ENCODE data around the gene RAP1GAP.
A peak's percentile ranks its signal among the peaks of the same experiment; 100 is the strongest.

Gene RAP1GAP

DNA sequence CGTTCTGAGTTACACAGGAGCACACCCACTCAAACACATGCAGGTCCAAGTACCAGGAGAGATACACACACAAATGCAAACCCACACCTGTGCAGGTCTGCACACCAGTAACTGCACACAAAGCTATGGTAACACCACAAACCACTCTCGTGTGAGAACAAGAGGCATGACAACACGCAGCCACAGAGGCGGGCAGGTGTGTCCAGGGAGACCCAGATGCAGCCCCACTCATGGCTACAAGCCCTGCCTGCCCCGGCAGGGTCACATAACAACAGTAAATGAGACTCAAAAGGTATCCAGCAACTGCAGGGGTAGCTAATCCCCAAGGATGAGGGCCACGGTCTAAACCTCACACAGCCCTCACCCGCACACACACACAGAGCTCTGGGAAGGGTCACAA is 48.1 kb downstream of the RAP1GAP start:
- TF ChIP-seq CTCF (conservative IDR thresholded peaks at IDR 0.05) = no peak
- H3K27ac ChIP-seq = peak overlapping the region; percentile 99

- TF ChIP-seq CTCF (conservative IDR thresholded peaks at IDR 0.05) = no peak
- H3K27ac ChIP-seq = peak overlapping the region; percentile 99
Observed at GRCh38 chr1:21620496-21620895, 48.7 kb downstream of the RAP1GAP start.

DNA sequence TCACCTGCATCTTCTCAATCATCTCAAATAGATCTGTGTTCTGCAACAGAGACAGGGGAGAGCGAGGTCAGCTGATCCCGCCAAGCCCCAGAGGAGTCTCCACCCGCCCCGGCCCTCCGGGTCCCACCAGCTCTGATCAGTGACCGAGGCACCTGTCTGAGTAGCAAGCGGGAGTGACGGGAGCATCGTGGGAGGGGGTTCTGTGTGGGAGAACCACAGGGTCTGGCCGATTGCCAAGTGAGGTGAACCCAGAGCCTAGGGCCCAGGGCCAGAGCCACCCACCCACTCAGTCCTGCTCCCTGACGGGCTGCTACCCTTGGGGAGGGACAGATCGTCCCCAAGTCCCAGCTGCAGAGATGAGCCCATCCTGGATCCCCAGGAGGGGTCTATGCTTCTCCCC is 49.1 kb downstream of the RAP1GAP start:
- TF ChIP-seq CTCF (conservative IDR thresholded peaks at IDR 0.05) = no peak
- peak overlapping the region; percentile 99 for H3K27ac ChIP-seq

- TF ChIP-seq CTCF (conservative IDR thresholded peaks at IDR 0.05) = no peak
- H3K27ac ChIP-seq = peak overlapping the region; percentile 99; the same call in 1 of the 2 replicates
Observed at GRCh38 chr1:21619375-21619947, 49.7 kb downstream of the RAP1GAP start.

- H3K27ac ChIP-seq = peak overlapping the region; percentile 25; the same call in 1 of the 2 replicates
- TF ChIP-seq CTCF (conservative IDR thresholded peaks at IDR 0.05) = no peak
Observed at GRCh38 chr1:21618561-21619374, 50.4 kb downstream of the RAP1GAP start.

DNA sequence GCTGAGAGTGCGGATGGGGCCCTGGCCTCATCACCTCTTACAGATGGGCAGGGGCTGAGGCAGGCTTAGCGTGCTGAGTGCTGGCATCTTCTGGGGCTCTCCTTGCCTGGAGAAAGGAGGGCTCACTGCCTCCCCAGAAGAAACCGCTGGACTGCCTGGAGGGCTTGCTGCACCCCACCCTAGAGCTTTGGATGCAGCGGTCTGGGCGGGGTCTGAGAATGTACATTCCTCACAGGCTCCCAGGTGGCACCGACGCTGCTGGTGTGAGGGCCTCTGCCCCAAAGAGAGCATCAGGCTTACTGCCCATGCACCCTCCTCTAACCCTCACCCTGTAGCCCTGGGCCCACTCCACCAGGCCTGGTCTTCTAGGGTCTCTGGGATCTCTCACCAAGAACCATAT is 51.1 kb downstream of the RAP1GAP start:
- no peak for TF ChIP-seq CTCF (conservative IDR thresholded peaks at IDR 0.05)
- no peak overlapping the region; the same call in 1 of the 2 replicates for H3K27ac ChIP-seq

GRCh38 chr1:21617126-21617738 is 51.9 kb downstream of the RAP1GAP start:
- no peak for TF ChIP-seq CTCF (conservative IDR thresholded peaks at IDR 0.05)
- H3K27ac ChIP-seq = no peak overlapping the region; the same call in 1 of the 2 replicates
